Measurements from ENCODE around the gene CBX1. TPM values are rescaled to one million over a fixed set of nuclear protein-coding genes. Genes with fewer than 3 reads are reported as not detected.

The CBX1 gene
- total and polyA plus RNA-seq, 2 of the 13 experiments (the other 11 are each of a cell fraction or from before 2014, with no cell fraction given) = 17.8 to 108 TPM

- TF ChIP-seq TFDP2 (CRISPR knock-in tag; IDR thresholded peaks at IDR 0.05) (peak; percentile 91), ZFP1 (CRISPR knock-in tag; IDR thresholded peaks at IDR 0.05) (no peak), IKZF5 (CRISPR knock-in tag; IDR thresholded peaks at IDR 0.05) (peak; percentile 85), SP140L (CRISPR knock-in tag; IDR thresholded peaks at IDR 0.05; ENCODE audit: borderline replicate concordance) (no peak), HNF1B (CRISPR knock-in tag; IDR thresholded peaks at IDR 0.05) (peak; percentile 97), MIER3 (CRISPR knock-in tag; IDR thresholded peaks at IDR 0.05; ENCODE audit: borderline replicate concordance) (0 out of 2 replicates have a peak, but pooled peaks have one; percentile 62), YEATS4 (CRISPR knock-in tag; IDR thresholded peaks at IDR 0.05; ENCODE audit: borderline replicate concordance) (peak; percentile 95), ZBTB49 (CRISPR knock-in tag; IDR thresholded peaks at IDR 0.05; ENCODE audit: borderline replicate concordance) (no peak), SALL2 (CRISPR knock-in tag; IDR thresholded peaks at IDR 0.05) (peak; percentile 85), YEATS2 (CRISPR knock-in tag; IDR thresholded peaks at IDR 0.05; ENCODE audit: borderline replicate concordance) (peak; percentile 90), ZBTB7B (CRISPR knock-in tag; IDR thresholded peaks at IDR 0.05) (peak; percentile 48), ZNF607 (CRISPR knock-in tag; IDR thresholded peaks at IDR 0.05; ENCODE audit: borderline replicate concordance) (no peak; the same call in 1 of the 2 replicates), ZNF501 (CRISPR knock-in tag; IDR thresholded peaks at IDR 0.05) (peak; percentile 99), ZNF18 (CRISPR knock-in tag; IDR thresholded peaks at IDR 0.05; ENCODE audit: insufficient replicate concordance) (peak; percentile 65), U2AF2 (IDR thresholded peaks at IDR 0.05; ENCODE audit: low read depth, low read length) (no peak), PATZ1 (CRISPR knock-in tag; IDR thresholded peaks at IDR 0.05) (peak; percentile 77; the same call in 1 of the 2 replicates), MYNN (CRISPR knock-in tag; IDR thresholded peaks at IDR 0.05; ENCODE audit: low read depth) (no peak), ZNF44 (CRISPR knock-in tag; IDR thresholded peaks at IDR 0.05) (peak; percentile 71; the same call in 1 of the 2 replicates), ZNF510 (CRISPR knock-in tag; IDR thresholded peaks at IDR 0.05; ENCODE audit: low read depth) (peak; percentile 61; the same call in 1 of the 2 replicates)
Observed at GRCh38 chr17:48101012-48101720, at the start of gene CBX1 (continued).
